Kidney glomerular epithelial cell (primary cell): ENCODE measurements around the gene CHST15.
"Not testable (repeated sequence)": the region's sequence is repeated elsewhere in the genome, so short reads cannot be mapped to it uniquely, and the experiment has no call there.

Source experiments
- DNase-seq: peaks from one replicate; lab custom pipeline; 2025; lab: John Stamatoyannopoulos, UW

CHST15 gene

DNA sequence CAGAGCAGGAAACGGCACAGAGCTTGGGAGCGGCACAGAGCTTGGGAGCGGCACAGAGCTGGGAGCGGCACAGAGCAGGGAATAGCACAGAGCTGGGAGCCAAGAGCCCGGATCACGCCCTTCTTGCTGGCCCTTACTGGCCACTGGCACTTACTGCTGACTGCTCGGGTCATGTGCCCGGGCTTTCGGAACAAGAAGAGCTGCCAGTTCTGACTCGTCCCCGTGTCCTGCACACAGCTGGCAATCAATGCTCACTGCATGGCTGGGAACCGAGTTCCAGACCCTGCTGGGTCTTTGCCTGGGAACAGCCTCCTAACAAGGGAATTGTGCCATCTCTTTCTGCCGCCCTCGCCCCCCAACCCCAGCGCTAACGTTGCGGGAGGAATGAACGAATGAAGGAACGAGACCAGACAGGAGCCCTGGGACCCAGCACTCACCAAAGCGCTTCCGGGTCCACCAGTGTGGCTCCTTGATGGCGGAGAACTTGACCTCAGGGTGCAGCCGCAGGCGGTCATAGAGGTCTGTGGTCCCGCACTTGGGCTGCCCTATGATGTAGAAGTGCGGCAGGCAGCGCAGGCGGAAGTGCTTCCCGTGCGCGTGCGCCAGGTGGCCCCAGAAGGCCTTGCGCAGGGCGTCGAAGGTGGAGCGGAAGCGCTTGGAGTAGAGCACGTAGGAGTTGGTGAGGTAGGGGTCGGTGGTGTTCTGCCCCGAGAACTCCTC, 49.1 kb downstream of the CHST15 start:
- DNase-seq = no peak

DNA sequence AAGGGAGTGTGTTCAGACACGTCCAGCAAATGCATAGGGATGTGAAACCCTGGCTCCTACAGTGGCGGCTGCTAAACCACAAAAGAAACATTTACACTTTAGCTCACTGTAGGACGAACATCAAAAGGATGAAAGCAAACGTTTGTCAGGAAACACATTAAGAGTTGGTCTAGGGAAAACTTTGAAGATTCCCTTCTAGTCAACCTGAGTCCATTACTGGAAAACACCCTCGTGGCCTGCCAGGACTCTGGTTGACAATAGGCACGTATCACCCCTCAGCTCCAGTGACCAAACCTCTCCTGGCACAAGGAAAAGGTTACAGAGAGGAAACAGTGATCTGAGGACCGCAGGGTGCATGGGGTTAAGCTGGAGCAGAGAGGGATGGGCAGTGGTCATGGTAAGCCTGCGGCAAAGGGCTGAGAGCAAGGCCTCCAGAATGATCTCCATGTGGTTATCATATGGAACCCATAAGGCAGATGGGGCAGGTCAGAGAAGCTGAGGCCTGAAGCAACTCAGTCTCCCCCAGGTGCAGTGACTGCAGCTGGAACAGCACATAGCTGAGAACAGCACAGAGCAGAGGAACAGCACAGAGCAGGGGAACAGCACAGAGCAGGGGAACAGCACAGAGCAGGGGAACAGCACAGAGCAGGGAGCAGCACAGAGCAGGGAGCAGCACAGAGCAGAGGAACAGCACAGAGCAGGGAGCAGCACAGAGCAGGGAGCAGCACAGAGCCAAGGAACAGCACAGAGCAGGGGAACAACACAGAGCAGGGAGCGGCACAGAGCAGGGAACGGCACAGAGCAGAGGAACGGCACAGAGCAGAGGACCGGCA, 49.9 kb downstream of the CHST15 start:
- no peak for DNase-seq

- DNase-seq = no peak
Observed at GRCh38 chr10:124042656-124043309, 50.6 kb downstream of the CHST15 start.

DNA sequence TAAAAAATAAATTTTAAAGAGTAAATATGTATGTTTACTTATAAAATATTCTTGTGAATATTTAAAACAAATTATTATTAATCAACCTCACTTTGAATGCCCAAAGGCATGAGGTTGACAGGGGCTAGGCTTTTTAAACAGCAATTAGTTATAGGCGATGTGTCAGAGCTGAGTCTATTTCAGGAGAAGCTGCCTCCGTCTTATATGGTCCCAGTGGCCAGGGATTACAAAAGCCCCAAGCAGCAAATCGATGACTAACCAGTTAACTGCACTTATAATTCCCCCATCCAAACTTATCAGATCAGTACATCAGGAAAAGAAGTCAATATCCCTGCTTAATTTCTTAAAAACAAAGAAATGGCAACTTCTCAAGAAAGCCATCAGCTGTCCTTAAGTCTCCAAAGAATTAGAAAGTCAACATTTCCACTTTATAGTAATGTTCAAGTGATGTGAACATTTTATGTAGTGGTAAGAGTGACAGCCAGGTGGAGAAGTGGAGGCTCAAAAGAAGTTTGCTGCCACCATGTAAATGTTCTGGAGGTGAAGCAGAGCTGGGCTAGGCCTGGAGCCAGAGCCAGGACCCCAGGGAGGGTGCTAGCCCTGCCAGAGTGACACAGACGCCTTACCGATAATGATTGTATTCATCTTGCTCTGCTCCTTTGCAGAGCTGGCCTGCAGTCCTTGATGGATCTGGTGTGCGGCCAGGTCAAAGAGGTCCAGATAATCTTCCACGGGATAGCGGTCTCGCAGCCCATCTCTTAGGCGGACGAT, 51.5 kb downstream of the CHST15 start:
- no peak for DNase-seq

- no peak for DNase-seq
Observed at GRCh38 chr10:124040451-124041188, 52.8 kb downstream of the CHST15 start.

DNA sequence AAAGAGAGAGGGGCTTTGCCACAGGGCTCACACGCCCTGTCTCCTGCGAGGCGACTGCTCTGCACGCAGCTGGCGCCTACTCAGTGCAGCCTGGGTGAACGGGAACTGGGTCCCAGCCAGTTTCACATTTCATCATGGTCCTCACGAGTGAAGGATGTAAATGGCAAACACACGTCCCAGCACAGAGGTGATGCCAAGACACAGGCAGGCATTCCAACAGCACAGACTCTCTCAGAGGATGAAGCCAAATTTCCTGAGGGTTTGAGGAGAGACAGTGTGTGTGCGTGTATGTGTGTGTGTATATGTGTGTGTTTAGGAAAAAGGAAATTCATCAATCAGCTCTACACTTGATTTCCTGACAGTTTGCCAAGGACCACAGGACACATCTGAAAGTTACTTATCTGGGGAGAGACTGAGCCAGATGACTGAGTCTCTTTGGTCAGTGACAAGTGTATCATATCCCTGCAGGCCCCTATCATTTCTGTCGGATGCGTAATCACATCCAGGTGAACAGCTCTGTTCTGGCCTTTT, 53.9 kb downstream of the CHST15 start:
- no peak for DNase-seq

GRCh38 chr10:124037784-124038183, 55.6 kb downstream of the CHST15 start:
- DNase-seq = no peak

DNA sequence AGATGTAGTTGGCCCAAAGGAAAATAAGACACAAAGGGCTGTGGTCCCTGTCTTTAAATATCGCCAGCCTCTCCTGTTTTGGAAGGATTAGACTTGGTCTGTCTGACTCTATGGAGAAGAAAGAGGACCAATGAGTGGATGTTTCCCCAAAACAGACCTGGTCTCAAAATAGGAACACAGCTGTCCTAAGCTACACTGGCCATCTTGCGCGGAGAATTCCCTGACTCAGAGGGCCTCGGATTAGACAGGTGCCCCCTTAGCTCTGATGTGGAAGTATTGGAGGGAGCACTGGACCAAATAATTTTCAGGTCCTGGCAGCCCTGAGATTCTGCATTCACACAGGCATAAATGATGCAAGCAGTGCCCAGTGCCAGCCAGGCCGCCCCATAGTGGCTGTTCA, 56.1 kb downstream of the CHST15 start:
- no peak for DNase-seq

DNA sequence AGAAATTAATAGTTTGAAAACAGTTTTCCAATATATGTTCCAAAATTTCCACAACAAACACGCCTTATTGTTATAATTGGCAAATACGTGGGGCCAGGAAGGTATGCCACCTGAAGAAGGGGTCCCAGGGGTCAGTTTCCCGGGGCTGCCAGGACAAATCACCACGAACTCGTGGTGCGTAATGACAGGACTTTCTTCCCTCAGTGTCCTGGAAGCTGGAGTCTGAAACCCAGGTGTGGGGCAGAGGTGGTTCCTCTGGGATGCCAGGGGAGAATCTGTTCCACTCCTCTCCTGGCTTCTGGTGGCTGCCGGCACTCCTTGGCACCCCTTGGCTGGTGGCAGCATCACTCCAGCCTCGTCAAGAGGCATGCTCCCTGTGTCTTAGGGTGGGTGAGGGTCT, 56.7 kb downstream of the CHST15 start:
- no peak for DNase-seq

GRCh38 chr10:124035928-124036558, 57.4 kb downstream of the CHST15 start:
- DNase-seq = no peak

DNA sequence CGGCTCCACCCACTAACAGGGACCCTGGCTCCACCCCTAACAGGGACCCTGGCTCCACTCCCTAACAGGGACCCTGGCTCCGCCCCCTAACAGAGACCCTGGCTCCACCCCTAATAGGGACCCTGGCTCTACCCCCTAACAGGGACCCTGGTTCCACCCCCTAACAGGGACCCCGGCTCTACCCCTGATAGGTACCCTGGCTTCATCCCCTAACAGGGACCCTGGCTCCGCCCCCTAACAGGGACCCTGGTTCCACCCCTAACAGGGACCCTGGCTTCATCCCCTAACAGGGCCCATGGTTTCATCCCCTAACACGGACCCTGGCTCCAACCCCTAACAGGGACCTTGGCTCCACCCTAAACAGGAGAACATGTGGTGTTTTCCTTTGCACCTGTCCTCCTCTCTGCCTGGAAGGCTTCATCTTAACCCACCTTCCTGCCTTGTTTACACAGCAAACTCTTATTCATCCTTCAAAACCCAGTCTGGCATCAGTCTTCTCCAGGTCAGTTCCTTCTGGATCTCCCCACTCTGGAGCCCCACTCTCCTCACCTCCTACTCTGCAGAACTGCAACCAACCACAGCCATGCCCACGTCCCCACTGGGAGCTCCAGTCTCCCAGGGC, 58.0 kb downstream of the CHST15 start:
- DNase-seq = no peak

GRCh38 chr10:124034576-124035305, 58.7 kb downstream of the CHST15 start:
- not testable (repeated sequence) for DNase-seq

DNA sequence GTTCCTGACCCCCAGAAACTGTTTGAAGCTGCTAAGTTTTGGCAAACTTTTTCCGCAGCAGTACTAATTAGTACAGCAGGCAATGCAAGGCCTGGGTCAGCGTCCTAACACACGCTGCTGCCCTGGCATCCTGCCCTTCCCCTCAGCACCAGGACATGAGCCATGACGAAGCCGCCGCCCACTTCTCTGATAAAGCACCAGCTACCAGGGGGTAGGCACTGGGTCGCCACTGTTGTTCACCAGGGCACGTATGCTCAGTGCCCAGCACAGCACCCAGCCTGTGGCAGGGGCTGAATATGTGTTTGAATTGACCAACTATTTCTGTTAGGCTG, 59.5 kb downstream of the CHST15 start:
- DNase-seq = no peak

- DNase-seq = no peak
Observed at GRCh38 chr10:124032971-124033886, 60.2 kb downstream of the CHST15 start.

- DNase-seq = no peak
Observed at GRCh38 chr10:124032087-124032935, 61.1 kb downstream of the CHST15 start.

DNA sequence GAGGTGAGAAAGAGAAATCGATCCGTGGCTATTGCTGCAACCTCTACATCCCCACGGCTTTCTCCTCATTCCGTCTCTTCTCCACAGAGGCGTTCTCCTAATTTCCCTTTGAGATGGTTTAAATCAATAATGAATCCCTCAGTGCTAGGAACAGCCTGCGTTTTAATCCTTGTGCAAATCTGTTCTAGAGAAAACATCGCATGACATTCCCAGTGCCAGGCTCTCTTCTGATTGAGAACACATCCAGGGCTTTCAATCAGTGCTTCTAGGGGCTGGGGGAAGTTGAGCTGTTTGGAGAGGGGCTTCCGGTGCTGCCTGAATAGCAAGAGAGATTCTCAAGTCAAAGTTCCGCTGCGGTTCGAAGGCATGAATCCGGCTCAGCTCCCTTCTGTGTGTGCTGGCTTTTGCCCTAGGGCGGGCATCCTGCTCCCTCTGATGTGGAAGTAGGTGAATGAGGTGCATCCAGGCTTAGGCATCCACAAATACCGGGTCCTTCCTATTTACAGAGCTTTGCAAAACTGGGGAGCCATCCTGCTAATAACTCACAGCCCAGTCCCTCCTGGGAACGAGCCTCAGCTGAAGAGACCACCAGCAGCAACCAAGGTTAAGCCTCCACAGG, 62.8 kb downstream of the CHST15 start:
- no peak for DNase-seq

GRCh38 chr10:124030061-124030460, 63.3 kb downstream of the CHST15 start:
- DNase-seq = no peak
